ENCODE data around the gene MSANTD1.

DNA sequence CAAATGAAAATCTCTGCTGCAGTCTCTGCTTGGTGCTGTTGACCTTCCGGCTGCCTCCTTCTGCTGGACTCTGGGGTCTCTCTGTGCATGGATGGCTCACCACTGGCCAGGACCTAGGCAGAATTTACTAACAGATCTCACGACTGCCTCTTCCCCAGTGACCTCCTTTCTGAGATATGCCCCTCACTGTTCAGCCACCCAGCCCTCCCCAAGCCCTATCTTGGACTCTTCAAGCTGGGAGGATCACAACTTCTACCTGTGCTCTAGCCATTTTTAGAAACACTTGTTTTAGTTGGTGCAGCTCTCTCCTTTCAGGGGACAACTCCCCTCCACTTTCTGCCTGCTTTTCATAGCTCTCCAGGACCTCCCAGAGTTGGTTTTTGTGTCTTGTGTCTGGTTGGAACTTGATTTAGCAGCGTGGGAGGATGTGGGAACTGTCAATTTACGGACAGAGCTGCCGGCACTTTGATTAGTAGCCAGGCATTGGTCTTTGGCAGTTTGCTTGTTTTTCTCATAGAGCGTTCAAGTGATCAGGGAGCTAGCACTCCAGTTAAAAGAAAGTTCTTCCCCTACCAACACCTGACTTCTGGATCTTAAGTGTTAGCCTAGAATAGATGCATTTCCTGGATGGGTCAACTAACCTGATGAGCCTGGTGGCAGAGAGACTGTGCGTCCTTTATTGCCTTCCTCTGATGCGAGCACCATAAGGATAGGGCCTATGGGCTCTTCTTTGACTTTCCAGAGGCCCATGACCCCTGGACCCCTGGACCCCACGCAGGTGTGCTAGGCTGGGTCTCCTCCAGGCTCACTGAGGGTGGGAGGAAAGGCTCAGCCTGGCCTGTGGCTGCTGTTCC, 50.4 kb downstream of the MSANTD1 start:
- TF ChIP-seq POLR2A (IDR thresholded peaks at IDR 0.05; ENCODE audit: low read depth, low read length) (no peak), TAF1 (IDR thresholded peaks at IDR 0.05; ENCODE audit: low read depth, low read length) (no peak), POLR2AphosphoS5 (IDR thresholded peaks at IDR 0.05; ENCODE audit: low read depth, low read length) (no peak), SPI1 (IDR thresholded peaks at IDR 0.05; ENCODE audit: low read depth, low read length) (no peak), POU2F2 (IDR thresholded peaks at IDR 0.05; ENCODE audit: low read depth, low read length) (no peak), PAX5 (IDR thresholded peaks at IDR 0.05; ENCODE audit: insufficient read depth, low read length, severe bottlenecking) (no peak)
